Measurements from ENCODE around the gene SSH2. TPM values are rescaled to one million over a fixed set of nuclear protein-coding genes. Genes with fewer than 3 reads are reported as not detected.

The SSH2 gene
- total and polyA plus RNA-seq, 4 donors: 7.5 to 14.1 (median 11.2) TPM

DNA sequence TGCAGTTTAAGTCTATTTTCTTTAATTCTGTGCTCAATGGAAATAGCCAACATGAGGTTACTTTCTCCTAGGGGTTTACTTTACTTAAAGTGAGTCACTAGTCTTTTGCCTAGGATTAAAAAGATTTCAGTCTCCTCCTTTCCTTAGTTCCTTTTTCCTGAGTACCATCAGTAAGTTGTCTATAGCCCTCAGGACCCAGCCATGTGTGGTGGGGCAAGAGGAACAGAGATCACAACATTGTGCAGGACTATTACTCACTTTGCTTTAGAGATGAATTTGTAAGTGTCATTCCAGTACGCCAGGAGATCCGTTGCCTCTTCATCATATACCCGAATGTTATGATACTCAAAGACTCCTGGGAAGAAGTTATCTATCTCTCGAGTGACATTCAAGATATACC is 279.6 kb downstream of the SSH2 start:
- no peak for DNase-seq (ENCODE audit: low spot score)
- TF ChIP-seq HNF4A (conservative IDR thresholded peaks at IDR 0.05): no peak
- no peak for TF ChIP-seq FOXA1 (IDR thresholded peaks at IDR 0.05)
- TF ChIP-seq FOXA2 (IDR thresholded peaks at IDR 0.05): no peak
- TF ChIP-seq, protein P1, sequence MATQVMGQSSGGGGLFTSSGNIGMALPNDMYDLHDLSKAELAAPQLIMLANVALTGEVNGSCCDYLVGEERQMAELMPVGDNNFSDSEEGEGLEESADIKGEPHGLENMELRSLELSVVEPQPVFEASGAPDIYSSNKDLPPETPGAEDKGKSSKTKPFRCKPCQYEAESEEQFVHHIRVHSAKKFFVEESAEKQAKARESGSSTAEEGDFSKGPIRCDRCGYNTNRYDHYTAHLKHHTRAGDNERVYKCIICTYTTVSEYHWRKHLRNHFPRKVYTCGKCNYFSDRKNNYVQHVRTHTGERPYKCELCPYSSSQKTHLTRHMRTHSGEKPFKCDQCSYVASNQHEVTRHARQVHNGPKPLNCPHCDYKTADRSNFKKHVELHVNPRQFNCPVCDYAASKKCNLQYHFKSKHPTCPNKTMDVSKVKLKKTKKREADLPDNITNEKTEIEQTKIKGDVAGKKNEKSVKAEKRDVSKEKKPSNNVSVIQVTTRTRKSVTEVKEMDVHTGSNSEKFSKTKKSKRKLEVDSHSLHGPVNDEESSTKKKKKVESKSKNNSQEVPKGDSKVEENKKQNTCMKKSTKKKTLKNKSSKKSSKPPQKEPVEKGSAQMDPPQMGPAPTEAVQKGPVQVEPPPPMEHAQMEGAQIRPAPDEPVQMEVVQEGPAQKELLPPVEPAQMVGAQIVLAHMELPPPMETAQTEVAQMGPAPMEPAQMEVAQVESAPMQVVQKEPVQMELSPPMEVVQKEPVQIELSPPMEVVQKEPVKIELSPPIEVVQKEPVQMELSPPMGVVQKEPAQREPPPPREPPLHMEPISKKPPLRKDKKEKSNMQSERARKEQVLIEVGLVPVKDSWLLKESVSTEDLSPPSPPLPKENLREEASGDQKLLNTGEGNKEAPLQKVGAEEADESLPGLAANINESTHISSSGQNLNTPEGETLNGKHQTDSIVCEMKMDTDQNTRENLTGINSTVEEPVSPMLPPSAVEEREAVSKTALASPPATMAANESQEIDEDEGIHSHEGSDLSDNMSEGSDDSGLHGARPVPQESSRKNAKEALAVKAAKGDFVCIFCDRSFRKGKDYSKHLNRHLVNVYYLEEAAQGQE (IDR thresholded peaks at IDR 0.05): no peak
- H3K36me3 ChIP-seq (ENCODE audit: control insufficient read depth in 4 of 4, insufficient read depth in 3 of 4, low read depth in 1 of 4, low read length in 3 of 4): peaks cover 0 to 4% (median 3%) of the 10 kb centered on the region in 4 donors
- H3K4me1 ChIP-seq (ENCODE audit: control insufficient read depth in 4 of 4, insufficient read depth in 4 of 4, low read length in 3 of 4): no peaks in the 10 kb centered on the region
- no peak overlapping the region for H3K9ac ChIP-seq (ENCODE audit: low read depth in 1 of 2, low read length in 2 of 2)
- no peaks in the 10 kb centered on the region for H3K27me3 ChIP-seq (ENCODE audit: control insufficient read depth in 4 of 4, insufficient read depth in 4 of 4, low read length in 3 of 4)
- no peak overlapping the region for H3K4me3 ChIP-seq (ENCODE audit: low read depth in 1 of 3, low read length in 3 of 3)
- 94% methylated on average over 4 of the region's 4 CpGs for WGBS
- no peak overlapping the region for H3K27ac ChIP-seq (ENCODE audit: low read depth in 1 of 2, low read length in 2 of 2)
- no peaks in the 10 kb centered on the region for H3K9me3 ChIP-seq (ENCODE audit: control insufficient read depth in 4 of 4, low read length in 3 of 4)

DNA sequence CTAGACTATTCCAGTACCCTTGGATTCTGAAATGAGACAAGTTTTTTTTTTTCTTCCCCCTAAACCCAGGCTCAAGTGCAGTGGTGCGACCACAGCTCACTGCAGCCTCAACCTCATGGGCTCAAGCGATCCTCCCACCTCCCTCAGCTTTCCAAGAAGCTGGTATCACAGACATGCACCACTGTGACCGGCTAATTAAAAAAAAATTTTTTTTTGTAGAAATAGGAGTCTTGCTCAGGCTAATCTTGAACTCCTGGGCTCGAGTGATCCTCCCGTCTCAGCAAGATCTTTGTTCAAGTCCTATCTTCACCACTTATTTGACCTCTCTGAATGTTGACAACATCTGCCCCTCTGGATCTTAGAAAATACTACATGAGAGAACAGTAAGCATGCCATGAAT is 280.7 kb downstream of the SSH2 start:
- Histone ChIP-seq H3K27ac (ENCODE audit: low read depth in 1 of 2, low read length in 2 of 2) (no peak overlapping the region), H3K9ac (ENCODE audit: low read depth in 1 of 2, low read length in 2 of 2) (no peak overlapping the region), H3K36me3 (ENCODE audit: control insufficient read depth in 4 of 4, insufficient read depth in 3 of 4, low read depth in 1 of 4, low read length in 3 of 4) (peaks cover 0 to 4% (median 3%) of the 10 kb centered on the region in 4 donors), H3K27me3 (ENCODE audit: control insufficient read depth in 4 of 4, insufficient read depth in 4 of 4, low read length in 3 of 4) (no peaks in the 10 kb centered on the region), H3K9me3 (ENCODE audit: control insufficient read depth in 4 of 4, low read length in 3 of 4) (no peaks in the 10 kb centered on the region), H3K4me1 (ENCODE audit: control insufficient read depth in 4 of 4, insufficient read depth in 4 of 4, low read length in 3 of 4) (no peaks in the 10 kb centered on the region), H3K4me3 (ENCODE audit: low read depth in 1 of 3, low read length in 3 of 3) (no peak overlapping the region)
- TF ChIP-seq NR2F2 (IDR thresholded peaks at IDR 0.05) (no peak), TAF1 (conservative IDR thresholded peaks at IDR 0.05) (no peak), JUND (IDR thresholded peaks at IDR 0.05) (no peak), SP1 (IDR thresholded peaks at IDR 0.05) (no peak), FOXA1 (IDR thresholded peaks at IDR 0.05) (no peak), YY1 (IDR thresholded peaks at IDR 0.05) (no peak), RXRA (IDR thresholded peaks at IDR 0.05) (no peak), ATF3 (IDR thresholded peaks at IDR 0.05) (no peak), FOXA2 (IDR thresholded peaks at IDR 0.05) (no peak), EGR1 (IDR thresholded peaks at IDR 0.05; ENCODE audit: low read depth in 2 of 2) (no peak), GABPA (IDR thresholded peaks at IDR 0.05 in 1 of 2, conservative IDR thresholded peaks at IDR 0.05 in 1 of 2) (no peak), RAD21 (IDR thresholded peaks at IDR 0.05) (no peak), HNF4A (conservative IDR thresholded peaks at IDR 0.05) (no peak), CTCF (IDR thresholded peaks at IDR 0.05; ENCODE audit: low read depth, low read length, missing input control) (no peak), HNF4G (IDR thresholded peaks at IDR 0.05) (no peak)
- TF ChIP-seq, protein P2, sequence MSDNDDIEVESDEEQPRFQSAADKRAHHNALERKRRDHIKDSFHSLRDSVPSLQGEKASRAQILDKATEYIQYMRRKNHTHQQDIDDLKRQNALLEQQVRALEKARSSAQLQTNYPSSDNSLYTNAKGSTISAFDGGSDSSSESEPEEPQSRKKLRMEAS (IDR thresholded peaks at IDR 0.05): no peak
- TF ChIP-seq, protein P3, sequence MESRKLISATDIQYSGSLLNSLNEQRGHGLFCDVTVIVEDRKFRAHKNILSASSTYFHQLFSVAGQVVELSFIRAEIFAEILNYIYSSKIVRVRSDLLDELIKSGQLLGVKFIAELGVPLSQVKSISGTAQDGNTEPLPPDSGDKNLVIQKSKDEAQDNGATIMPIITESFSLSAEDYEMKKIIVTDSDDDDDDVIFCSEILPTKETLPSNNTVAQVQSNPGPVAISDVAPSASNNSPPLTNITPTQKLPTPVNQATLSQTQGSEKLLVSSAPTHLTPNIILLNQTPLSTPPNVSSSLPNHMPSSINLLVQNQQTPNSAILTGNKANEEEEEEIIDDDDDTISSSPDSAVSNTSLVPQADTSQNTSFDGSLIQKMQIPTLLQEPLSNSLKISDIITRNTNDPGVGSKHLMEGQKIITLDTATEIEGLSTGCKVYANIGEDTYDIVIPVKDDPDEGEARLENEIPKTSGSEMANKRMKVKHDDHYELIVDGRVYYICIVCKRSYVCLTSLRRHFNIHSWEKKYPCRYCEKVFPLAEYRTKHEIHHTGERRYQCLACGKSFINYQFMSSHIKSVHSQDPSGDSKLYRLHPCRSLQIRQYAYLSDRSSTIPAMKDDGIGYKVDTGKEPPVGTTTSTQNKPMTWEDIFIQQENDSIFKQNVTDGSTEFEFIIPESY (IDR thresholded peaks at IDR 0.05): no peak
- TF ChIP-seq, protein P1 (IDR thresholded peaks at IDR 0.05): no peak
- WGBS: 95% methylated on average over 5 of the region's 5 CpGs
- no peak for DNase-seq (ENCODE audit: low spot score)
